C4-2B (cell line): Measurements from ENCODE around the gene VSIG8.

ENCODE experiments used
- ZFX ChIP-seq: fragments of 450-650 bp; IDR thresholded peaks from 2 replicates; pipeline ENCODE4 v1.6.1; 2017
- TF ChIP-seq, protein P1 (sequence below): fragments of 450-650 bp; conservative IDR thresholded peaks from 2 replicates; pipeline ENCODE4 v1.5.1; 2017; ENCODE audit warnings: mild to moderate bottlenecking

DNA sequence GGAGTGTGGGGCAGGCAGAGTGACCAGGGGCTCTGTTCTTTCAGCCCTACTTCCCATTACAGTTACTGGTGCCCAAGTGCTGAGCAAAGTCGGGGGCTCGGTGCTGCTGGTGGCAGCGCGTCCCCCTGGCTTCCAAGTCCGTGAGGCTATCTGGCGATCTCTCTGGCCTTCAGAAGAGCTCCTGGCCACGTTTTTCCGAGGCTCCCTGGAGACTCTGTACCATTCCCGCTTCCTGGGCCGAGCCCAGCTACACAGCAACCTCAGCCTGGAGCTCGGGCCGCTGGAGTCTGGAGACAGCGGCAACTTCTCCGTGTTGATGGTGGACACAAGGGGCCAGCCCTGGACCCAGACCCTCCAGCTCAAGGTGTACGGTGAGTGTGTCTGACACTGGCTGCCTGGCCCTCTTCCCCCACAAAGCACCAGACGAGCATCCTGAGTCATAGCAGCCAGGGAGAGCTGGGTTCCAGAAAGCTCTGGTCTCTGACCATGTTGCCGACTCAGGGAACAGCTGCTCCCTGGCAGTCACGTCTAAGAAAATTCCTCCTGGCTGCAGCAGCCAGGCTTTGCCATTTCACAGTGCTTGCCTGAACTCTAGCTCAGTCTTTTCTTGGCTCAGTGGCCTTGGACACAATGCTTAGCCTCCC, 32.5 kb downstream of the VSIG8 start:
- TF ChIP-seq, protein P1, sequence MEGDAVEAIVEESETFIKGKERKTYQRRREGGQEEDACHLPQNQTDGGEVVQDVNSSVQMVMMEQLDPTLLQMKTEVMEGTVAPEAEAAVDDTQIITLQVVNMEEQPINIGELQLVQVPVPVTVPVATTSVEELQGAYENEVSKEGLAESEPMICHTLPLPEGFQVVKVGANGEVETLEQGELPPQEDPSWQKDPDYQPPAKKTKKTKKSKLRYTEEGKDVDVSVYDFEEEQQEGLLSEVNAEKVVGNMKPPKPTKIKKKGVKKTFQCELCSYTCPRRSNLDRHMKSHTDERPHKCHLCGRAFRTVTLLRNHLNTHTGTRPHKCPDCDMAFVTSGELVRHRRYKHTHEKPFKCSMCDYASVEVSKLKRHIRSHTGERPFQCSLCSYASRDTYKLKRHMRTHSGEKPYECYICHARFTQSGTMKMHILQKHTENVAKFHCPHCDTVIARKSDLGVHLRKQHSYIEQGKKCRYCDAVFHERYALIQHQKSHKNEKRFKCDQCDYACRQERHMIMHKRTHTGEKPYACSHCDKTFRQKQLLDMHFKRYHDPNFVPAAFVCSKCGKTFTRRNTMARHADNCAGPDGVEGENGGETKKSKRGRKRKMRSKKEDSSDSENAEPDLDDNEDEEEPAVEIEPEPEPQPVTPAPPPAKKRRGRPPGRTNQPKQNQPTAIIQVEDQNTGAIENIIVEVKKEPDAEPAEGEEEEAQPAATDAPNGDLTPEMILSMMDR: no peak
- no peak for TF ChIP-seq ZFX
